HG03066 (cell line): ENCODE measurements around the gene MRPS35.

Experiments
- ATAC-seq: cut with Tn5 transposase; IDR thresholded peaks from one replicate; pipeline ENCODE4 v1.9.1; 2021; ENCODE audit warnings: low read depth; ENCODE audit not compliant: unreplicated experiment

MRPS35 gene

DNA sequence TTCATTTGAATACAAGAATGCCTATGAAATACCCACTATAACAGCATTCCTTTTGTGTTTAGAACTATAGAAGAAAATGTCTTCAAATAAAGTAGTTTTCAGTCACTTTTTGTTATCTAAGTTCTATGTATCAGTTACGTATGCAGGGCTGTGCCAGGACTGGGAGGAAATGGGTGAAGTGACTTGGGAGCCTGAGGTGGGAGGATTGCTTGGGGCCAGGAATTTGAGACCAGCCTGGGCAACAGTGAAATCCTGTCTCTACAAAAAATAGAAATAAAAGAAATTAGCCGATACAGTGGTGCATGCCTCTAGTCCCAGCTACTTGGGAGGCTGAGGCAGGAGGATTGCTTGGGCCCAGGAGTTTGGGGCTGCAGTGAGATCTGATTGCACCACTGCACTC is 92.3 kb downstream of the MRPS35 start:
- no peak for ATAC-seq

DNA sequence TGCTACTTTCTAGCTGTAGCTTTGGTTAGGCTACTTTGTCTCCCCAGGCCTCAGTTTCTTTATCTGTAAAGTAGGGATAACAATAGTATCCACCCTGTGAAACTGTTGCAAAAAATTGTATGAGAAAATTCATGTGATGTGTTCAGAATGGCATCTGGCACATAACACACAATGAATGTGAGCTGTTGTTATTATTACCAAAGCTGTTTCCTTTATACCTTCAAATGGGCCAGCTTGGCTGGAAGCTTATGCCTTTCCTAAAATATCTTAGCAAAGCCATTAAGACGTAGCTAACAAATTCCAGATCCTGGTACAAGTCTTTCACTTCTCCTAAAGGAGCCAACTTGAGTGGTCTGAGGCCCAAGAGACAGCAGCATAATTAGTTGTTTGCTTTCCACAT is 94.6 kb downstream of the MRPS35 start:
- ATAC-seq, result no peak
